GM12873 (cell line): ENCODE measurements around the gene C6orf120.

Source experiments
- TF ChIP-seq, protein P1 (sequence below): IDR thresholded peaks from 2 replicates; pipeline ENCODE4 v1.5.1; 2012; ENCODE audit warnings: low read depth, mild to moderate bottlenecking, moderate library complexity, low read length, control low read depth; ENCODE audit not compliant: insufficient read depth; ENCODE audit errors: missing control alignments

Gene C6orf120

DNA sequence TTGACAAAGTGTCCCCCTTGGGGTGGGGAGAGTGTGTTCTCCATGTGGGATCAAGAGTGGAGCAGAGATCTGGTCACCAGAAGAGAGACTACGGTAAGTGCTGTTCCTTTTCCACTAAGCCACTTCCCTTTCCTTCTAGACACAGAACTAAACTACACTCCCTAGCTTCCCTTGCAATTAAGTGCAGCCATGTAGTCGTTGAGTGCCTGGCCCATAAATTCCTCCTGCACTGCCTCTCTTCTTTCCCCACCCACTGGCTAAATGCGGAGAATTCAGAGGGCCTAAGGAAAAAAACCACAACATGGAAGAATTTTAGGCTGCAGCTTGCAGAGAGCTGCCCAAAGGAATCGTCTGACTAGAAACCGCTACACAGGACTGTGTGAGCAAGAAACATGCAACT is 1.6 kb upstream of the C6orf120 start:
- TF ChIP-seq, protein P1, sequence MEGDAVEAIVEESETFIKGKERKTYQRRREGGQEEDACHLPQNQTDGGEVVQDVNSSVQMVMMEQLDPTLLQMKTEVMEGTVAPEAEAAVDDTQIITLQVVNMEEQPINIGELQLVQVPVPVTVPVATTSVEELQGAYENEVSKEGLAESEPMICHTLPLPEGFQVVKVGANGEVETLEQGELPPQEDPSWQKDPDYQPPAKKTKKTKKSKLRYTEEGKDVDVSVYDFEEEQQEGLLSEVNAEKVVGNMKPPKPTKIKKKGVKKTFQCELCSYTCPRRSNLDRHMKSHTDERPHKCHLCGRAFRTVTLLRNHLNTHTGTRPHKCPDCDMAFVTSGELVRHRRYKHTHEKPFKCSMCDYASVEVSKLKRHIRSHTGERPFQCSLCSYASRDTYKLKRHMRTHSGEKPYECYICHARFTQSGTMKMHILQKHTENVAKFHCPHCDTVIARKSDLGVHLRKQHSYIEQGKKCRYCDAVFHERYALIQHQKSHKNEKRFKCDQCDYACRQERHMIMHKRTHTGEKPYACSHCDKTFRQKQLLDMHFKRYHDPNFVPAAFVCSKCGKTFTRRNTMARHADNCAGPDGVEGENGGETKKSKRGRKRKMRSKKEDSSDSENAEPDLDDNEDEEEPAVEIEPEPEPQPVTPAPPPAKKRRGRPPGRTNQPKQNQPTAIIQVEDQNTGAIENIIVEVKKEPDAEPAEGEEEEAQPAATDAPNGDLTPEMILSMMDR = no peak

DNA sequence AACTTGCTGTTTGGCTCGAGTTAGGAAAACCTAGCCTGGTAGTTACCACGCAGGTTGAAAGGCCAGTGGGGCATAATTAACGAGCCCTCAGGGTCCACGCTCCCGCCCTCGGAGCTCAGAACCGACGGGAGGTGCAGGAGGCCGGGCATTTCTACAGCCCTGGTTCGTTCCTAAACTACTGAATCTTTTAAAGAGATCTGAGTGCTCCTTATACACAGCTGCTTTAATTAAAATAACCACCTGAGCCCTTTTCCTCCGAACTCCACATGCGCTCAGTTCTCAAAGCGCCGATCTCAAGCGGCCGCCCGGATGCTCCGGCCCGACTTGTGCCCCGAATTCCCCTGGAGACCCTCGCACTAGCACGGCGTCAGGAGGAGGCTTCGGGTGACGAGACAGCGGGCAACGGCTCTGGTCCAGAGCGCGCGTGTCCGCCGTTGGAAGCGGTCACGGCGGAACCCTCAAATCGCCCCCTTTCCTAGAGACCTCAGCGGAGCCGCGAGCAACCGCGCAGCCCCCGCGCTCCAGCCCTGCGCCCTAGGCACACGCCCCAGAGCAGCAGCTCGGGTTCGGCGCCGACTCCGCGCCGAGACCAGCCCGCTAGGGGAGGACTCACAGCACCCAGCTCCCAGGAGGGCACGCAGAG is 494 bp upstream of the C6orf120 start:
- TF ChIP-seq, protein P1 = no peak

DNA sequence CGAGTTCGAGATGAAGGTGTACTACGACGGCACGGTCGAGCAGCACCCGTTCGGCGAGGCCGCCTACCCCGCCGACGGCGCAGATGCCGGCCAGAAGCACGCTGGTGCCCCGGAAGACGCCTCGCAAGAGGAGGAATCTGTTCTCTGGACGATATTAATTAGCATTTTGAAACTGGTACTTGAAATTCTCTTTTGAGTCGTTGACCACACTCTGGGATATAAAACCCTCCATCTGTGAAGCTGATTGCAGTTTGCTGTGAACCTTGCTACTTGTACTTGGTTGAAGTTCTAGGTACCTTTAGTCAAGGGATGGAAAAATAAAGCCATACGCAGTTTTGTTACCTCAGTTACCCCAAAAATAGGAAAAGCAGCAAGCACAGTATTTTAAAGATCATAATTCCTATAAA is 917 bp downstream of the C6orf120 start:
- TF ChIP-seq, protein P1 = no peak

DNA sequence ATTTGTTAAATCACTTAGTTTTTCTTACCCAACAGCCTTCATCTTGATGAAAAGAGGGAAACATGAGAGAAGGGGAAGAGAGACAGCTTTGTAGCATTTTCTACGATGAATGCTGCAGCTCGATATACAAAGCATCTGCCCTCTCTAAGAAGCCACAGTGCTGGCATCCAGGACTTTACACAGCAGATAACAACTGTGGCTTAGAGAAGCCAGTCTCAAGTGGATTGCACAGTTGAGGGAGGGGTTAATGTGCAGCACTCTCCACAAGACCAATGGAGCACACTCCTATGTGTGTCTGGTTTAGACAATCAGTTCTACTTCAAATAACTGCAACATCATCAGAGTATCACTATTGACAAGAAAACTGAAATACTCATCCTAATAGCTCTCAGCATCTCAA is 5.8 kb downstream of the C6orf120 start:
- TF ChIP-seq, protein P1 = no peak

DNA sequence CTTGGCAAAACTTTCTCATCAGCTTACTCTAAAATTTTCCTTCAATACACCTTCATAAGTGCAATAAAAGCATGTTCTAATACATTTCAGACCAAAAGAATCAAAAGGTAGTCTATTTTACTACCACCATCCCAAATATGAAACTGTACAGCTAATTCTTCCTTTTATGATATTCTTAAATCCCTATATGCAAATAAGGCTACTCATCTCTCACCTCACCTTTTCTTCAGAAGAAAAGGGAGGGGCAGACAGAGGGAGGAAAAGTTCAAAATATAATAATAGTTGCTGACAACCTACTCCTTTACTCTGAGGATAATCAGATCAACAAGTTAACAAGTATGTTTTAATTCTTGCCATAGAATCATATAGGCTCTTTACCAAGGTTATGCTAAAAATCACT is 7.4 kb downstream of the C6orf120 start:
- TF ChIP-seq, protein P1 = no peak

DNA sequence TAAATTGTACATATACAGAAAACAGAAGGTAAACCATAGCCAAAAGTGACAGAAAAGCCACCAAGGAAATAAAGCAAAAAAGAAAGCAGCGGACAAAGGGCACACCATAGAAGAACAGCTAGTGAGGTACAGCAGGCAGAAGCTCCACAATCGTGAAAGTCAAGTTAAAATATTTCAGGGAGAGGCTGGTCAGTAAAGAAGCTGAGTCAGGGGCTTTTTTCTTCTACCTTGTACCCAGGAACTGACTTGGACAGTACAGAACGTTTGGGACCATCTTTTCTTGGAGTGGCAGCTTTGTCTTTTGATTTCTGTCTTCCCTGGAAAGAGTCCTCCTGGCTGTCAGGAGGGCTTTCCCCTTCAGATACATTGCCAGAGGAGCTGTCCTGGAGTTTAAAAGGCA is 8.1 kb downstream of the C6orf120 start:
- TF ChIP-seq, protein P1 = no peak

DNA sequence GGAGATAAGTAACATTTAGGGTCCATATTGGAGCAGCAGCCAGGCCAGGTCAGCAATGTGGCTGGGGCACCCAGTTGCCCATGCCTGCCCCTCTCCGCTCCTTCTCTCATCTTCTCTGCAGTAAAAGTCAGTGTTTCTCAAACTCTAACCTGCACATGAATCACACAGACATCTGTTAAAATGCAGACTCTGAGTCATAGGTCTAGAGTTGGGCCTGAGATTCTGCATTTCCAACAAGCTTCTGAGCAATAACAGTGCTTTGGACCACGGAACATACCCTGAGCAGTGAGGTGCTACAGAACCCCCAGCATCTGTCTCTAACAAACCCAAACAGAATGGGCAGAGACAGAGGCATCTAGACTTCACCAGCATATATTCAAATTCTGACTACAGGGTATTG is 12.3 kb downstream of the C6orf120 start:
- TF ChIP-seq, protein P1 = no peak
